ENCODE results near the gene CDSN.

CDSN gene

GRCh38 chr6:31143148-31143547, 22.9 kb upstream of the CDSN start:
- H3K4me1 ChIP-seq (ENCODE audit: insufficient read depth, insufficient read length), result peaks cover 6% of the 10 kb centered on the region

GRCh38 chr6:31142361-31142761, 22.1 kb upstream of the CDSN start:
- Histone ChIP-seq H3K4me3 (ENCODE audit: insufficient read length, low read depth) (no peak overlapping the region), H3K9ac (ENCODE audit: insufficient read length, low read depth) (no peak overlapping the region), H3K4me1 (ENCODE audit: insufficient read depth, insufficient read length) (peaks cover 6% of the 10 kb centered on the region), H3K9me3 (ENCODE audit: insufficient read depth, low read length) (no peaks in the 10 kb centered on the region), H3K36me3 (ENCODE audit: insufficient read depth, insufficient read length, low read length) (peaks cover 40% of the 10 kb centered on the region), H3K27me3 (ENCODE audit: insufficient read depth, insufficient read length) (no peaks in the 10 kb centered on the region)
- no peak for TF ChIP-seq SUZ12 (IDR thresholded peaks at IDR 0.05; ENCODE audit: extremely low read depth, insufficient read depth, insufficient read length)
- TF ChIP-seq YY1 (IDR thresholded peaks at IDR 0.05; ENCODE audit: insufficient read depth, insufficient read length), result no peak
- TF ChIP-seq ZNF274 (IDR thresholded peaks at IDR 0.05; ENCODE audit: low read depth, low read length), result no peak
- no peak for DNase-seq (ENCODE audit: low read depth, low spot score)

More at GRCh38 chr6:31143148-31143547, 22.9 kb upstream of the CDSN start:
- peaks cover 43% of the 10 kb centered on the region for H3K36me3 ChIP-seq (ENCODE audit: insufficient read depth, insufficient read length, low read length)
- H3K9ac ChIP-seq (ENCODE audit: insufficient read length, low read depth), result no peak overlapping the region
- no peaks in the 10 kb centered on the region for H3K27me3 ChIP-seq (ENCODE audit: insufficient read depth, insufficient read length)
- TF ChIP-seq YY1 (IDR thresholded peaks at IDR 0.05; ENCODE audit: insufficient read depth, insufficient read length) (no peak), ZNF274 (IDR thresholded peaks at IDR 0.05; ENCODE audit: low read depth, low read length) (no peak), SUZ12 (IDR thresholded peaks at IDR 0.05; ENCODE audit: extremely low read depth, insufficient read depth, insufficient read length) (no peak)
- no peak for DNase-seq (ENCODE audit: low read depth, low spot score)
- no peak overlapping the region for H3K4me3 ChIP-seq (ENCODE audit: insufficient read length, low read depth)
- no peaks in the 10 kb centered on the region for H3K9me3 ChIP-seq (ENCODE audit: insufficient read depth, low read length)

GRCh38 chr6:31140643-31141042, 20.4 kb upstream of the CDSN start:
- H3K9ac ChIP-seq (ENCODE audit: insufficient read length, low read depth), result peak overlapping the region; percentile 56
- peaks cover 6% of the 10 kb centered on the region for H3K4me1 ChIP-seq (ENCODE audit: insufficient read depth, insufficient read length)
- TF ChIP-seq YY1 (IDR thresholded peaks at IDR 0.05; ENCODE audit: insufficient read depth, insufficient read length) (no peak), ZNF274 (IDR thresholded peaks at IDR 0.05; ENCODE audit: low read depth, low read length) (no peak), SUZ12 (IDR thresholded peaks at IDR 0.05; ENCODE audit: extremely low read depth, insufficient read depth, insufficient read length) (no peak)
- H3K9me3 ChIP-seq (ENCODE audit: insufficient read depth, low read length), result no peaks in the 10 kb centered on the region
- no peak overlapping the region for H3K4me3 ChIP-seq (ENCODE audit: insufficient read length, low read depth)
- DNase-seq (ENCODE audit: low read depth, low spot score), result no peak
- H3K36me3 ChIP-seq (ENCODE audit: insufficient read depth, insufficient read length, low read length), result peaks cover 35% of the 10 kb centered on the region
- H3K27me3 ChIP-seq (ENCODE audit: insufficient read depth, insufficient read length), result no peaks in the 10 kb centered on the region

- Histone ChIP-seq H3K27me3 (ENCODE audit: insufficient read depth, insufficient read length) (no peaks in the 10 kb centered on the region), H3K4me3 (ENCODE audit: insufficient read length, low read depth) (no peak overlapping the region), H3K9me3 (ENCODE audit: insufficient read depth, low read length) (no peaks in the 10 kb centered on the region), H3K9ac (ENCODE audit: insufficient read length, low read depth) (peak overlapping the region; percentile 28), H3K36me3 (ENCODE audit: insufficient read depth, insufficient read length, low read length) (peaks cover 24% of the 10 kb centered on the region), H3K4me1 (ENCODE audit: insufficient read depth, insufficient read length) (peaks cover 6% of the 10 kb centered on the region)
- no peak for TF ChIP-seq SUZ12 (IDR thresholded peaks at IDR 0.05; ENCODE audit: extremely low read depth, insufficient read depth, insufficient read length)
- no peak for TF ChIP-seq YY1 (IDR thresholded peaks at IDR 0.05; ENCODE audit: insufficient read depth, insufficient read length)
- no peak for TF ChIP-seq ZNF274 (IDR thresholded peaks at IDR 0.05; ENCODE audit: low read depth, low read length)
- DNase-seq (ENCODE audit: low read depth, low spot score), result peak; percentile 80
Observed at GRCh38 chr6:31139599-31139998, 19.4 kb upstream of the CDSN start.

- Histone ChIP-seq H3K9ac (ENCODE audit: insufficient read length, low read depth) (peak within 1 kb of the TSS; percentile 28), H3K4me3 (ENCODE audit: insufficient read length, low read depth) (no peak within 1 kb of the TSS), H3K4me1 (ENCODE audit: insufficient read depth, insufficient read length) (peaks cover 6% of the 10 kb centered on the region), H3K36me3 (ENCODE audit: insufficient read depth, insufficient read length, low read length) (peaks cover 20% of the 10 kb centered on the region), H3K9me3 (ENCODE audit: insufficient read depth, low read length) (no peaks in the 10 kb centered on the region), H3K27me3 (ENCODE audit: insufficient read depth, insufficient read length) (no peaks in the 10 kb centered on the region)
- TF ChIP-seq YY1 (IDR thresholded peaks at IDR 0.05; ENCODE audit: insufficient read depth, insufficient read length) (no peak), ZNF274 (IDR thresholded peaks at IDR 0.05; ENCODE audit: low read depth, low read length) (no peak), SUZ12 (IDR thresholded peaks at IDR 0.05; ENCODE audit: extremely low read depth, insufficient read depth, insufficient read length) (no peak)
- no peak for DNase-seq (ENCODE audit: low read depth, low spot score)
Observed at GRCh38 chr6:31138982-31139381, 18.7 kb upstream of the CDSN start, which contains the start of gene PSORS1C2. Gene PSORS1C2, minus strand, starts transcription at chr6:31139066. Its CDS starts 40 bp downstream, at chr6:31139026.

GRCh38 chr6:31135710-31136109, 15.5 kb upstream of the CDSN start:
- Histone ChIP-seq H3K4me1 (ENCODE audit: insufficient read depth, insufficient read length) (peaks cover 6% of the 10 kb centered on the region), H3K27me3 (ENCODE audit: insufficient read depth, insufficient read length) (no peaks in the 10 kb centered on the region), H3K36me3 (ENCODE audit: insufficient read depth, insufficient read length, low read length) (no peaks in the 10 kb centered on the region), H3K9ac (ENCODE audit: insufficient read length, low read depth) (no peak overlapping the region), H3K4me3 (ENCODE audit: insufficient read length, low read depth) (no peak overlapping the region), H3K9me3 (ENCODE audit: insufficient read depth, low read length) (no peaks in the 10 kb centered on the region)
- no peak for TF ChIP-seq ZNF274 (IDR thresholded peaks at IDR 0.05; ENCODE audit: low read depth, low read length)
- no peak for TF ChIP-seq YY1 (IDR thresholded peaks at IDR 0.05; ENCODE audit: insufficient read depth, insufficient read length)
- TF ChIP-seq SUZ12 (IDR thresholded peaks at IDR 0.05; ENCODE audit: extremely low read depth, insufficient read depth, insufficient read length), result no peak
- DNase-seq (ENCODE audit: low read depth, low spot score), result no peak

- no peak for TF ChIP-seq SUZ12 (IDR thresholded peaks at IDR 0.05; ENCODE audit: extremely low read depth, insufficient read depth, insufficient read length)
- TF ChIP-seq YY1 (IDR thresholded peaks at IDR 0.05; ENCODE audit: insufficient read depth, insufficient read length), result no peak
- TF ChIP-seq ZNF274 (IDR thresholded peaks at IDR 0.05; ENCODE audit: low read depth, low read length), result no peak
- H3K9ac ChIP-seq (ENCODE audit: insufficient read length, low read depth), result no peak overlapping the region
- no peaks in the 10 kb centered on the region for H3K36me3 ChIP-seq (ENCODE audit: insufficient read depth, insufficient read length, low read length)
- H3K4me1 ChIP-seq (ENCODE audit: insufficient read depth, insufficient read length), result peaks cover 2% of the 10 kb centered on the region
- no peak overlapping the region for H3K4me3 ChIP-seq (ENCODE audit: insufficient read length, low read depth)
- no peak for DNase-seq (ENCODE audit: low read depth, low spot score)
- no peaks in the 10 kb centered on the region for H3K9me3 ChIP-seq (ENCODE audit: insufficient read depth, low read length)
- no peaks in the 10 kb centered on the region for H3K27me3 ChIP-seq (ENCODE audit: insufficient read depth, insufficient read length)
Observed at GRCh38 chr6:31132806-31133205, 12.6 kb upstream of the CDSN start.

Measured in NT2/D1 (cell line).